GM21528 (cell line): Measurements from ENCODE around the gene UNC13B.
"Not testable (repeated sequence)": the region's sequence is repeated elsewhere in the genome, so short reads cannot be mapped to it uniquely, and the experiment has no call there.

Experiments
- ATAC-seq: cut with Tn5 transposase; IDR thresholded peaks from one replicate; pipeline ENCODE4 v1.9.1; 2021; ENCODE audit warnings: mild to moderate bottlenecking, moderate library complexity; ENCODE audit not compliant: unreplicated experiment, low FRiP score

The UNC13B gene

GRCh38 chr9:35162605-35163315 lies 951 bp downstream of the UNC13B start:
- ATAC-seq = no peak

GRCh38 chr9:35163413-35163812 lies 1.6 kb downstream of the UNC13B start:
- ATAC-seq = no peak

DNA sequence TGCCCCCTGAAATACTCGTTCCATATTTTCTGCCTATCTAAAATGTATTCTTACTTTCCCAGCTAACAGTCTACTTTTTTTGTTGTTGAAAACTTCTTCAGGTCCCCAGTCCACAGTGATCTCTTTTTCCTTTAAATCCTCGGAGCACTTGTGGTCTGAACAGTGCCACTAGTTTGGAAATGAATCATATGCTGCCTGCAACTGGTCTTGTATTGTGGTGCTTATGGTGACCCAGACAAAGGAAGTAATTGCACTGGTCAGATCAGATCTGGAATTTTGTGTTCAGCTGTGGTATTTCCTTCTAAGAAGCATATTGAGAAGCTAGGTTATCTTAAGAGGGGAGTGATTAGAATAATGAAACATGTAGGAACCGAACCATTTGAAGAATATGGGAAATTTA lies 2.9 kb downstream of the UNC13B start:
- no peak for ATAC-seq

- ATAC-seq = not testable (repeated sequence)
Observed at GRCh38 chr9:35167429-35167828, 5.6 kb downstream of the UNC13B start.

DNA sequence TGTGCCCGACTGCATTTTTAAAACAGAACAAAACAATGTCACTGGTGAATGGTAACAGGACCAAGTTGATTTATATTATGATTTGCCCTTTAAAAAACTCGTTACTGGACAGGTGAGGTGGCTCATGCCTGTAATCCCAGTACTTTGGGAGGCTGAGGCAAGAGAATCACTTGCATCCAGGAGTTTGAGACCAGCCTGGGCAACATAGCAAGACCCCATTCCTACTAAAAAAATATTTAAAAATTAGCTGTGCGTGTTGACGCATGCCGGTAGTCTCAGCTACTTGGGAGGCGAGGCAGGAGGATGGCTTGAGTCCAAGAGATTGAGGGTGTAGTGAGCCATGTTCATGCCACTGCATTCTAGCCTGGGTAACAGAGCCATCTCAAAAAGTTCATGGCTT lies 7.2 kb downstream of the UNC13B start:
- ATAC-seq = no peak

DNA sequence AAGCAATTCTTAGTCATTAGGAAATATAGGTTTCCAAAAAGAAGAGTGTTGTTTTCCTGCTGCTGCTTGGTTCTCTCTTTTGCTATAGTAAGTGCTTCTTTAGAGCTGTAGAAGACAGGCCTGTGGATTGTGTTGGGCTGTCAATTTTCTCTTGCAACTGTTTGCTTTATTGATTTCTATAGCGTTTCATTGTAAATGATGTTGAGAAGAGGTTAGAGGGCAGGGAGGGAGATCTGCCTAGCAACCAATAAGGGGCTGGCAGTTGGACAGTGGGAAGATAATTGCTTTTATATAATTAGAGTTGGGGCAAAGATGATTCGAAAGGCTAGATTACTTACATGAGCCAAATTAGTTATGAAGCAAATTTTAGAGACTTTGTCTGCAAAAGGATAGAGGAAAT lies 11.1 kb downstream of the UNC13B start:
- ATAC-seq = no peak

- ATAC-seq = no peak
Observed at GRCh38 chr9:35177520-35177919, 15.7 kb downstream of the UNC13B start.

DNA sequence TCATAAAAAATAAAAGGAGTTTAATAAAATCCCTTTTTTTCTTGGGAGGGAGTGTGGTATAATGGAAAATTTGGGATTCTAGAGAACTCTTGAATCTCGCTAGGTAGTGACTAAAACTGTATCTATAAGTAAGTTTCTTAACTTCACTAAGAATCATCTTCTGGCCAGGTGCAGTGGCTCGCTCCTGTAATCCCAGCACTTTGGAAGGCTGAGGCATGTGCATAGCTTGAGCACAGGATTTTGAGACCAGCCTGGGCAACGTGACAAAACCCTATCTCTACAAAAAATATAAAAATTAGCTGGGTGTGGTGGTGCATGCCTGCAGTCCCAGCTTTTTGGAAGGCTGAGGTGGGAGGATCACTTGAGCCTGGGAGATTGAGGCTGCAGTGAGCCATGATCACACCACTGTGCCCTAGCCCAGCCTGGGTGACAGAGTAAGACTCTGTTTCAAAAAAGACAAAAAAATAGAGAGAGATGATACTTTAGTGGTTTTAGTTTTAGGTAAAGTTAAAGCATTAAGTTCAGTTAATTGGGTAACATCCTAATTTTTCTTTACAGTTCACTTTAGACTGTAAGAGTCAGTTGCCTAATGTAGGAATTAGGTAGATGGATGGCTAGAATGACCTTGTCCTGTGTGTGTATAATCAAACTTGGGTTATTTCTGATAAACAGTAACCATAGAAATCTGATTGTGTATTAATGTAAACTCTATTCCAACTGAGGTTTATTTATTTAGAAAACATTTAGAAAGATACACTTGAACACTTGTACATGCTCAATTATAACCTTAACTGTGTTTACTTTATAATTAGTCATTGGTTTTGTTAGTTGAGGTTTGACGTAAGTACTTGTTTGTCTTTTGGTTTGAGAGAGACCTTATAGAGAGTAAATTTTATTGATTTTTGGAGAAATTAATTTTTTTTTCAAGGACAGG lies 17.8 kb downstream of the UNC13B start:
- ATAC-seq = no peak

DNA sequence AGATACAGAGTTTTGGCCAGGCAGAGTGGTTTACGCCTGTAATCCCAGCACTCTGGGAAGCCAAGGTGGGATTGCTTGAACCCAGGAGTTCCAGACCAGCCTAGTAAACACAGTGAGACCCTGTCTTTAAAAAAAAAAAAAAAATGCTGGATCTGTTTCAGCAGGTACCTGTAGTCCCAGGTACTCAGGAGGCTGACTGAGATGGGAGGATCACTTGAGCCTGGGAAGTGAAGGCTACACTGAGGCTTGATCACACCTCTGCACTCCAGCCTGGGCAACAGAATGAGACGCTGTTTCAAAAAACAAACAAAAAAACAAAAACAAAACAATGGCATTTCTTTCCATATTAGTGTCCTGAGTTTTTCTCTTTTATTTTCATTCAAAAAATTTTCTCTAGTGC lies 19.0 kb downstream of the UNC13B start:
- no peak for ATAC-seq

DNA sequence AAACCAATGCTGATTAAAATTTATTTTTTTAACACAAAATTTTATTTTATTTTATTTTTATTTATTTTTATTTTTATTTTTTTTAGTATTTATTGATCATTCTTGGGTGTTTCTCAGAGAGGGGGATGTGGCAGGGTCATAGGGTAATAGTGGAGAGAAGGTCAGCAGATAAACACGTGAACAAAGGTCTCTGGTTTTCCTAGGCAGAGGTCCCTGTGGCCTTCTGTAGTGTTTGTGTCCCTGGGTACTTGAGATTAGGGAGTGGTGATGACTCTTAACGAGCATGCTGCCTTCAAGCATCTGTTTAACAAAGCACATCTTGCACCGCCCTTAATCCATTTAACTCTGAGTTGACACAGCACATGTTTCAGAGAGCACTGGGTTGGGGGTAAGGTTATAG lies 20.6 kb downstream of the UNC13B start:
- ATAC-seq = not testable (repeated sequence)

DNA sequence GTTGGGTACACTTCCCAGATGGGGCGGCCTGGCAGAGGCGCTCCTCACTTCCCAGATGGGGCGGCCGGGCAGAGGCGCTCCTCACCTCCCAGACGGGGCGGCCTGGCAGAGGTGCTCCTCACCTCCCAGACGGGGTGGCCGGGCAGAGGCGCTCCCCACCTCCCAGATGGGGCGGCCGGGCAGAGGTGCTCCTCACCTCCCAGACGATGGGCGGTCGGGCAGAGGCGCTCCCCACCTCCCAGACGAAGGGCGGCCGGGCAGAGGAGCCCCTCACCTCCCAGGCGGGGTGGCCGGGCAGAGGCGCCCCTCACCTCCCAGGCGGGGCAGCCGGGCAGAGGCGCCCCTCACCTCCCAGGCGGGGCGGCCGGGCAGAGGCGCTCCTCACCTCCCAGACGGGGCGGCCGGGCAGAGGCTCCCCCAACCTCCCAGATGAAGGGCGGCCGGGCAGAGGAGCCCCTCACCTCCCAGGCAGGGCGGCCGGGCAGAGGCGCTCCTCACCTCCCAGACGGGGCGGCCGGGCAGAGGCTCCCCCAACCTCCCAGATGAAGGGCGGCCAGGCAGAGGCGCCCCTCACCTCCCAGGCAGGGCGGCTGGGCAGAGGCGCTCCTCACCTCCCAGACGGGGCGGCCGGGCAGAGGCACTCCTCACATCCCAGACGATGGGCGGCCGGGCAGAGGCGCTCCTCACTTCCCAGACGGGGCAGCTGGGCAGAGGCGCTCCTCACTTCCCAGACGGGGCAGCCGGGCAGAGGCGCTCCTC lies 21.4 kb downstream of the UNC13B start:
- ATAC-seq = not testable (repeated sequence)

GRCh38 chr9:35183755-35184480 lies 22.1 kb downstream of the UNC13B start:
- ATAC-seq = not testable (repeated sequence)

DNA sequence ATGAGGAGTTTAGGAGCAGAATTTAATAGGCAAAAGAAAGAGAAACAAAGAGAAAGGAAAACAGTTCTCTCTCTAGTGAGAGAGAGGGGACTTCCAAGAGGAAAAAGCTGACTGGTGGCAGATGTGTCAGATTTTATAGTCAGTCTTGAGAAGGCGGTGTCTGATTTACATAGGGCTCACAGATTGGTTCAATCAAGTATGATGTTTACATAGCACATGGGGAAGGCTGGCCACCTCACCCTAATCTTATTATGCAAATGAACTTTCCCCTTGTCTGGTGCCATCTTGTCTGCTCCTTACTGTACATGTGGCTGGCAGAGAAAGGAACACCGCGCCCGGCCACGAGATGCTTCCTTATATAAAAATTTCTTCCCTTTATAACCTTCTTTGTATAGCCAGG lies 24.7 kb downstream of the UNC13B start:
- no peak for ATAC-seq

DNA sequence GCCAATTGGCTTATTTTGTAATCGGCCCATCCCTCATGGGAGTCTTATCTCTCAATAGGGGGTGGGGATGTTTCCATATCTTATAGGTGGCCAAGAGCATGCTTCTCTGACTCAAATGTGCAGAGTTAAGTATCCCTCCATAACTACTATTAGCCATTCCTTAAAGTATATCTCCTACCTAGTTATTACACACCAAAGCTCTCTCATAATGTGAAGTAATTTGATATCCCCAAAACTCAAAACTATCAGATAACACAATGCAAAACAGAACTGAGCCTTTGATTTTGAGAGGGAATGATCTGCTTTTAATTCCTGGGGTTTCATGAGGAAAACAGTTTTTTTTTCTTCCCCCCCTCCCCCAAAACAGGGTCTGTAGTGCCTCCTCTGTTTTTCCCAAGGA lies 28.4 kb downstream of the UNC13B start:
- no peak for ATAC-seq

GRCh38 chr9:35191105-35191504 lies 29.3 kb downstream of the UNC13B start:
- no peak for ATAC-seq

DNA sequence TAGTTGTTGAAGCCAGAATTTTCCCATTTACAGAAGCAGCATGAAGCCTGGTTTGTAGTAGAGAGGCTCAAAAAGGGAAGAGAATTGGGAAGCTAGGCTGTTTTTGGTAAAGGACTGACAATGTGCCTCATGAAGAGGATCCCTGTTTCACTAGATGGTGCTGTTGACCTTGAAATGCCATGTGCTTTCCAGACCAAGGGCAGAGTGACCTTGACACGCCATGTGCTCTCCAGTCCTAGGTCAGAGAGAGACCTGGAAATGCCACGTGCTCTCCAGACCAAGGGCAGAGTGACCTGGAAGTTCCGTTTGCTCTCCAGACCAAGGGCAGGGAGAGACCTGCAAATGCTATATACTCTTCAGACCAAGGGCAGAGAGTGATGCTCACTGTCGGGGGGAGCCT lies 32.0 kb downstream of the UNC13B start:
- ATAC-seq = no peak

DNA sequence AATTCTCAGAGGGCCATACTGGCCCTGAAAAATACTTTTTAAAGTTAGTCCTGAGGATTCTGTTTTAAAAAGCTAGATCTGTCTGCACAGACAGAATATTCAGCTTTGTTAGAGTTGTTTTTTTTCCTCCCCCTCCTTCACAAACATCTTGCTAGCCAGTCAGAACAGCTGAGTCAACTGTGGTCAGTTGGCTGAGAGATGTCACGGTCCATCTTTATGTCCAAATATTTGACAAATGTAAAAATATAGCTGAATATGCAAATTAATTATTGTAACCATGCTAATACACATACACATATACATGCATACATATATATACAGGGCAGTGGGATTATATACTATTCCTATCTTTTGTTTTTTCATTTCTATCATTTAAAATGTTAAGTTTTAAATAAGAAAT lies 33.9 kb downstream of the UNC13B start:
- ATAC-seq = no peak

- no peak for ATAC-seq
Observed at GRCh38 chr9:35198191-35198590, 36.4 kb downstream of the UNC13B start.

DNA sequence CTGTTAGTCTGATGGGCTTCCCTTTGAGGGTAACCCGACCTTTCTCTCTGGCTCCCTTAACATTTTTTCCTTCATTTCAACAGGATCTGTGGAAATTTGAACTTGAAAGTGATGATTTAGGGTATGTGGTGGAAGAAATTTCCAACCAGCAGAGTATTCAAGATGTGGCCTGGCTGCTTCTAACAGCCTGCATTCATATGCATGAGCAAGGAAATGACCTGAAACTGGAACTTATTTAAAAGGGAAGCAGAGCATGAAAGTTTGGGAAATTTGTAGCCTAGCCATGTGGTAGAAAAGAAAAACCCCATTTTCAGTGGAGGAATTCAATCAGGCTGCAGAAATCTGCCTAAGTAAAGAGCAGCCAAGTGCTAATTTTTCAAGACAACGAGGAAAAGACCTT lies 41.7 kb downstream of the UNC13B start:
- no peak for ATAC-seq

- no peak for ATAC-seq
Observed at GRCh38 chr9:35205340-35205739, 43.5 kb downstream of the UNC13B start.
